Activated effector memory CD4-positive, alpha-beta T cell treated with Interleukin-2 at 50 U/mL for 16 hours (primary cell): ENCODE results near the gene MEGF6.
A peak's percentile ranks its signal among the peaks of the same experiment; 100 is the strongest.
"Not testable (repeated sequence)": the region's sequence is repeated elsewhere in the genome, so short reads cannot be mapped to it uniquely, and the experiment has no call there.

Experiments
- DNase-seq: peaks from one replicate; pipeline ENCODE4 v3.0.0-alpha.2; 2020

Gene MEGF6

DNA sequence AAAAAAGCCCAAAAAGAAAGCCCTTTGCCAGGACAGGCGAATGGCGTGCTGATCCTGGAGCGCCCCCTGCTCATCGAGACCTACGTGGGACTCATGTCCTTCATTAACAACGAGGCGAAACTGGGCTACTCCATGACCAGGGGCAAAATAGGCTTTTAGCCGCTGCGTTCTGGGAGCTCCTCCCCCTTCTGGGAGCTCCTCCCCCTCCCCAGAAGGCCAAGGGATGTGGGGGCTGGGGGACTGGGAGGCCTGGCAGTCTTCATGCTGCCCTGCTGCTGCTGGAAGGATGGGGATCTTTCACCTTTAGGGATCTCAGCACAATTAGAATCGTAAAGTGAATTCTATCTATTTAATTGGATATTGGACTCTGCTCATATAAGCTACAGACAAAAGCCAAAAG is 17.1 kb upstream of the MEGF6 start:
- DNase-seq = no peak

DNA sequence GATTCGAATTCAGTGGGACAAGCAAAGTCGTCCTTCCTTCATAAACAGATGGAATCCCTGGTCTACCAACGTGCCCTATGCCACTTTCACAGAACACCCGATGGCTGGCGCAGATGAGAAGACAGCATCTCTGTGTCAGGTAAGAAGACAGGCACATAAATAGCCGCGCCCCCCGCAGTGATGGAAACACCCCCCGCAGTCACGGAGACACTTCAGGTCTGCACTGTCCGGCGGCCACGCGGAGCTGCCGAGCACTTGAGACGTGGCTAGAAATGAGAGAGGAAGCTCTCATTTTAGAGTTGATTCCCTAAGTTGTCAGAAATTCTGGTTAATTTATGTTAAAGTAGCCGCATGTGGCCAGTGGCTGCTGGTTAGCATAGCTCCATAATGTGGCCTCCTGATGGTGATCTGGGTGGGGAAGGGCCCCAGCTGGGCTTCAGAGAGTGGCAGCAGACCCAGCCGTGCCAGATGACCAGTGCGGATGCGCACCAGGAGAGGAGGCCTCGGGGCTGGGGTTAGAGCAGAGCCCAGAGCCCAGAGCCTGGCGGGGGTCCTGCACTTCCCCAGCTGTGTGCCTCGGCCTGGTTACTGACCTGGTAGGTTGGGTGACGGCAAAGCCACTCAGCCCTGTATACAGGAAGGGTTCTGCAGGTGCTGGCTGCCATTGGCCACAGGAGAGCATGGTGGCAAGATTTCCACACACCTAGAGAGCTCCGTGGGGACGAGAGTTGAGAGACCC is 16.4 kb upstream of the MEGF6 start:
- no peak for DNase-seq

DNA sequence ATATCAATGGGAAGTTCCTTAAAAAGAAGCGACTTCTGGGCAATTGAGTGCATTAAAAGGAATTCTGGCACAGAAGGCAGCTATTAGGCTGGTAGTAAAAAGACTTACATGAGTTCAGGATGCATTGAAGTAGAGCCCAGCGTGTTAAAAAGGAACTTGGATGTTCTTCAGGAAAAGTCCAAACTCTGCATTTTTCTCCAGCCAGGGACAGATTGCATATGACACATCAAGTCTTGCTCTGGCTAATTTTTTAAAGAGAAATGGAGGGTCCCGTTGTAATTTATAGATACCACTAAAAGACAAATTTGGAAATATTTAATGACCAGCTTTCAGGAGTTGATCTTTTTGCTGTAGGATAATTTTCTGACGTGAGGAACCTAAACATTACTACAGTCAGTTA is 14.7 kb upstream of the MEGF6 start:
- DNase-seq = no peak

DNA sequence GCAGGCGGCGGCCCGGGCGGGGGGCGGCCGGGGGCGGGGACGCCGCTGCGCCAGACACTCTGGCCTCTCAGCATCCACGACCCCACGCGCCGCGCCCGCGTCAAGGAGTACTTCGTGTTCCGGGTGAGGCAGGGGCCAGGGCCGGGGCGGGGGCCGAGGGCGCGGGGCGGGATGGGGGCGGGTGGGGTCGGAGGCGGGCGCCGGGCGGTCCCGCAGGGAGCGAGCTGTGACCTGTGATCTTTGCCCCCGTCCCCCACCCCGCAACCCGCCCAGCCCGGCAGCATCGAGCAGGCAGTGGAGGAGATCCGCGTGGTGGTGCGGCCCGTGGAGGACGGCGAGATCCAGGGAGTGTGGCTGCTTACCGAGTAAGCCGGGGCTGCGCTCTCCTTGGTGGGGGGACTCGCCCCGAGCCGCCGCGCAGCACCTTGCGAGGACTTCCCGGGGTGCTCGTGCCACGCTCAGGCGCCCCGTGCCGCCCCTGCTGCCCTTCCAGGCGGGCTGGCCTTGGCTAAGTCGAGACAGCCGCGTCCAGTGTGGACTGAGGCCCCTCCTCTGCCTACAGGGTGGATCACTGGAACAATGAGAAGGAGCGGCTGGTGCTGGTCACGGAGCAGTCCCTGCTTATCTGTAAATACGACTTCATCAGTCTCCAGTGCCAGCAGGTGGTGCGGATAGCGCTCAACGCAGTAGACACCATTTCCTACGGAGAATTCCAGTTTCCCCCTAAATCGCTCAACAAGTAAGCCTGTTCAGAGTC is 14.0 kb upstream of the MEGF6 start:
- DNase-seq = no peak

DNA sequence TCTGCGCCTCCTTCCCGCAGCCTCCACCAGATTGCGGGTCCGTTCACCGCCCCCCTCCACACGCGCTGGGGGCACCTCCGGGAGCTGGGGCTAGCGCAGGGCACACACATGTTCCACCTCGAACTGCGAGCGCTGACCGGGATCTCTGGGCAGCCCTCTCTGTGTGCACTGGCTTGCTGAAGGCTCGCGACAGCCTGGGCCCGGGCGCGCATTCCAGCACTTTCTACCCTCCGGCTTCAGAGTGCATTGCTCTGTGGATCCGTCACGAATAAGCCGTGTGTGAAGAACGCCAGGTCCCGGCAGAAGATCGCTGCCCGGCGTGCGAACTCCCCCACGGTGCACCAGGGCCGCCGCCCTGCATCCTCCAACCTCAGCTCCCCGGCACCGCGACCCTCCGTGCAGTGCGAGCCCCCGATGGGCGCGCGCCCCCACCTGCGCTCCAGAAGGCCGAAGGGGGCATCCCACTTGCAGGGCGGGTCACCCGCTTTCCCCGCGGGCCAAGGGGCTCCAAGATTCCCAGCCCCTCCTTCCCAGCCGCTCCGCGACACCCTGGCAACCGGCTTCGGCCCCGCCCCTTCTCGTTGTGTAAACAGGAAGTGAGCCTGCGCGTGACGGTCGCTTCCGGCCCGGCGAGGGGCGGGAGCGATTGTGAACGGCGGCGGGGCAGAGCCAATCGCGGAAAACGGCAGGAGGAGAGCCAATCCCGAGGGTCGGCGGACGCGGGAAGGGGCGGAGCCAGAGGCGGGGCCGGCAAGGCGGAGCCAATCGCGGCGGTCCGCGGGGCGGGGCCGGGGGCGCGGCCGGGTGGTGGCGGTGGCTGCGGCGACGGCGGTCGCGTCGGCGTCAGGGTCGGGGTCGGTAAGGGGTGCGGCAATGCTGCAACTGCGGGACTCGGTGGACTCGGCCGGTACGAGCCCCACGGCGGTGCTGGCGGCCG is 13.2 kb upstream of the MEGF6 start, which contains the start of gene TPRG1L:
Gene TPRG1L (plus strand): TSS at position 816 of the 937 bp plus-strand sequence. CDS start 58 bp downstream, at position 874.
- peak; percentile 98 for DNase-seq

DNA sequence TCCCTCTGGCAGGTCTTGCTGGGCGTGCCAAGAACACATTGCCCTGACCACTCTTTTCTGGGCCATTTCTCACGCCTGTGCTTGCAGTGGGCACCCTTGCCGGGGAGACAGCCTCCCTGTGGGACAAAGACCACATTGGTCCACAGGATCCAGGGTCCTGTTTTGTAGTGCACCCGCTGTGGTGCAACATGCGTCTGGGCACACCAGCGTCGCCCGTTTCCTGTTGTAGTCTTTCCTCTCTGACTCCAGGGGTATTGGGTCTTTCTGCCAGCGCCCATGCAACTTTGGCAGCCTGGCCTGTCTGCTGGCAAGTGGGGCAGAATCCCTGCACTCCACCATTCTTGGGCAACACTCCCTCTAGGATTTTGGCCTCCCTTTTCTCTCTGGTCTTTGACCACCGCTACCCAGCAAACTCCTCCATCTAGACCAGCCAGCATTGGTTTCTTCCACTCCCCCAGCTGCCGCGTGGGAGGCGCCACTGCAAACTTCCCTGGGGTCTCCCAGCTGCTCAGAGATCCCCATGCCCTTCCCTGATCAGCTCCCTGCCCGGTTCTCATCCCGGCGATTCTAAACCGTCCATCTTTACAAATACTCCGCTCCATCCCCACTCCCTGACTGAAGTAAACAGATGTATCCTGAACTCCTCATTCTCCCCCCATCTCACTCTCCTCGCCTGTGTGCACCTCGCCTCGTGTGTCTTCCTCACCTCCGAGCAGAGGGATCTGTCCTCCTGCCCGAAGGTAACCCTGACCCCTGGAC is 12.3 kb upstream of the MEGF6 start:
- DNase-seq = no peak

DNA sequence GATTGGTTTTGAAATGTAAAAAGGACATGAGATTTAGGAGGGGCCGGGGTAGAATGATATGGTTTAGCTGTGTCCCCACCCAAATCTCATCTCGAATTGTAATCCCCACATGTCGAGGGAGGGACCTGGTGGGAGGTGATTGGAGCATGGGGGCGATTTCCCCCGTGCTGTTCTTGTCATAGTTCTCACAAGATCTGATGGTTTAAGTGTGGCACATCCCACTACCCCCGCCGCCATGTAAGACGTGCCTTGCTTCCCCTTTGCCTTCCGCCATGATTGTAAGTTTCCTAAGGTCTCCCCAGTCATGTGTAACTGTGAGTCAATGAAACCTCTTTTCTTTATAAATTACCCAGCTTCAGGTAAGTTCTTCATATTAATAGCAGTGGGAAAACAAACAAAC is 10.8 kb upstream of the MEGF6 start:
- DNase-seq = not testable (repeated sequence)

DNA sequence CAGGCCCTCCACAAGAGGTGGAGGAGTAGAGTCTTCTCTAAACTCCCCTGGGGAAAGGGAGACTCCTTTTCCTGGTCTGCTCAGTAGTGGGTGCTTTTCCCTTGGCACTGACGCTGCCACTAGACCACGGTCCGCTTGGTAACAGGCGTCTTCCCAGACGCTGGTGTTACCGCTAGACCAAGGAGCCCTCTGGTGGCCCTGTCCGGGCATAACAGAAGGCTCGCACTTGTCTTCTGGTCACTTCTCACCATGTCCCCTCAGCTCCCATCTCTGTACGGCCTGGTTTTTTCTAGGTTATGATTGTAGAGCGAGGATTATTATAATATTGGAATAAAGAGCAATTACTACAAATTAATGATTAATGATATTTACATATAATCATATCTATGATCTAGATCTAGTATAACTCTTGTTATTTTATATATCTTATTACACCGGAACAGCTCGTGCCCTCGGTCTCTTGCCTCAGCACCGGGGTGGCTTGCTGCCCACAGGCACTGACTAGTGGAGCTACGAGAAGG is 9.9 kb upstream of the MEGF6 start:
- not testable (repeated sequence) for DNase-seq

DNA sequence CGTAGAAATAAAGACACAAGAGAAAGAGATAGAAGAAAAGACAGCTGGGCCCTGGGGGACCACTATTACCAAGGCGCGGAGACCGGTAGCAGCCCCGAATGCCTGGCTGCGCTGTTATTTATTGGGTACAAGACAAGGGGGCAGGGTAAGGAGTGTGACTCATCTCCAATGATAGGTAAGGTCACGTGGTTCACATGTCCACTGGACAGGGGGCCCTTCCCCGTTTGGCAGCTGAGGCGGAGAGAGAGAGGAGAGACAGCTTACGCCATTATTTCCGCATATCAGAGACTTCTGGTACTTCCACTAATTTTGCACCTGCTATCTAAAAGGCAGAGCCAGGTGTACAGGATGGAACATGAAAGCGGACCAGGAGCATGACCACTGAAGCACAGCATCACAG is 9.4 kb upstream of the MEGF6 start:
- no peak for DNase-seq

DNA sequence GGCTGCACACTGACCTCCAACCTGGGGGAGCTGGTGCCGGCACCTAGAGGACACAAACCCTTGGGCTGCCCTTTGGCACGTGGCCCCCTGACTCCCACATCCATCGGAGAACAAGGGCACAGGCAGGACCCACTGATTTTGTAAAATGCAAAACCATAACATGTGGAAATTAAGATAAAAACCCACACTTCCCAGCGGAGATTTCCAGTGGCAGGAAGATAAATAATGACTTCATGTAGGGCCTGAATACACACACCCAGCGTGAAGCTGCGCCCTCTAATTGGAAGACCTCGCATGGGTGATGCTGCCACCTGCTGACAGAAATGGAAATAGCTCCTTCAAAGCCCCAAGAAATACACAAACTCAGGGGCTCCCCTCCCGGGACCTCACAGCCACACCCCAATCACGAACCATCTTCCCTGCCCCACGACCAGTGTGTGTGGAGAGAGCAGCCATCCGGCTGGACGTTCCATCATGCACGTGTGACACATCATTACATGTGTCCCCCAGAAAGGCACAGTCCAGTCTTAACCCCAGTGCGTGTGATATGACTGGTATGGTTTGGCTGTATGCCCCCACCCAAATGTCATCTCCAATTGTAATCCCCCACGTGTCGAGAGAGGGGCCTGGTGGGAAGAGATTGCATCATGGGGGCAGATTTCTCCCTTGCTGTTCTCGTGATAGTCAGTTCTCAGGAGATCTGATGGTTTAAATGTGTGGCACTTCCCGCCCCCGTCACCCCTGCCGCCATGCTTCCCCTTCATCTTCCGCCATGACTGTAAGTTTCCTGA is 7.8 kb upstream of the MEGF6 start:
- DNase-seq = peak; percentile 58

DNA sequence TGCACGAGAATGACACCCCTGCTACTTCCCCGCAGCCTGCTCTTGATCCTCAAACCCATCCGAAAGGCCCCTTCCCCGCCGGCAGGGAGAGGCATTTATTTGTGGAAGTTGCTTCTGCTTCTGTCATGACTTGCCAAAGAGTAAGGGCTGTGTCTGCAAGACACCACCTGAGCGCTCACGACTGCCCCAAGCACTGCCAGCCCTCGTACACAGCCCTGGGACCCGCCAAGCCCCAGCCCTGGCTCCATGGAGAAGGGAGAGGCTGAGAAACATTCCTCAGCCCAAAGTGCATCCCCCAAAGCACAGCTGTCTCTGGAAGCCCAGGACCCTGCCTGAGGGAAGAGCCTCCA is 7.2 kb upstream of the MEGF6 start:
- DNase-seq = no peak

DNA sequence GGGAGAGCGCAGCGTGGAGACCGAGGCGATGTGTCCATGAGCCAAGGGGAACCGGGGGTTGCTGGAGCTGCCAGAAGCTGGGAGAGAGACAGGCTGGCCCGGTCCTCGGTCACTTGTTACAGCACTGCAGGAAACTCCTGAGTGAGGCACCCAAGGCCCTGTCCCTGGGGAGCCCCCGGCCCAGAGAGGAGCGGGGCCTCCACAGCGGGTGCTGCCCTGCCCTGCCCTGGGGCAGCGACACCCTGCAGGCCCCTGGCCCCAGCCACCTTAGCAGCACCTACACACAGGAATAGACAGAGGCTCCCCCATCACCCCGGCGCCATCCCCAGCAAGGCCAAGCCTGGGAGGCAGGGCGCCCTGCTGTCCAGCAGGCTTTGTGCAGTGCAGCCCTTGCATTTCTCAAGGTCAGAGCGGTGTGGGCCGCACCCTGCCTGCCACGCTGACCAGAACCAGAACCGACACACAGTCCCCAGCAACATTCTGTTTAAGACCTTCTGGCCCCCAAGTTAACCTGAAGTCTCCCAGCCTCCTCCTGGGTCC is 6.6 kb upstream of the MEGF6 start:
- no peak for DNase-seq

DNA sequence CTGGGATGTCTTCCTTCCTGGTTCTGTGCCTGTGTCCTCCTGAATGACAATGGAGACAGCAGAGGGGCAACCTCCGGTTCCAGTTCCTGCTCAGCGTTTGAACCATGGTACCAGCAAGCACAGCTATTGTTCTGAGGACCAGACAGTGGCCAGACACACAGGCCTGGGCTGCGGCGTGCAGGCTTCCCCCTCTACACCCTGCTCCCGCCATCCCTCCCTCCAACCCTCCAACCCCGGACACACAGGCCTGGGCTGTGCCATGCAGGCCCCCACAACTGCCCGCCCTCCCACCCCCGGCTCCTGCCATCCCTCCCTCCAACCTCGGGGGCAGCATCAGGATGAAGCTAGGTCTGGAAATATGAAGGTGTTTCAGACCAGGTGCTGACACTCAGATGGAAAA is 5.6 kb upstream of the MEGF6 start:
- no peak for DNase-seq

DNA sequence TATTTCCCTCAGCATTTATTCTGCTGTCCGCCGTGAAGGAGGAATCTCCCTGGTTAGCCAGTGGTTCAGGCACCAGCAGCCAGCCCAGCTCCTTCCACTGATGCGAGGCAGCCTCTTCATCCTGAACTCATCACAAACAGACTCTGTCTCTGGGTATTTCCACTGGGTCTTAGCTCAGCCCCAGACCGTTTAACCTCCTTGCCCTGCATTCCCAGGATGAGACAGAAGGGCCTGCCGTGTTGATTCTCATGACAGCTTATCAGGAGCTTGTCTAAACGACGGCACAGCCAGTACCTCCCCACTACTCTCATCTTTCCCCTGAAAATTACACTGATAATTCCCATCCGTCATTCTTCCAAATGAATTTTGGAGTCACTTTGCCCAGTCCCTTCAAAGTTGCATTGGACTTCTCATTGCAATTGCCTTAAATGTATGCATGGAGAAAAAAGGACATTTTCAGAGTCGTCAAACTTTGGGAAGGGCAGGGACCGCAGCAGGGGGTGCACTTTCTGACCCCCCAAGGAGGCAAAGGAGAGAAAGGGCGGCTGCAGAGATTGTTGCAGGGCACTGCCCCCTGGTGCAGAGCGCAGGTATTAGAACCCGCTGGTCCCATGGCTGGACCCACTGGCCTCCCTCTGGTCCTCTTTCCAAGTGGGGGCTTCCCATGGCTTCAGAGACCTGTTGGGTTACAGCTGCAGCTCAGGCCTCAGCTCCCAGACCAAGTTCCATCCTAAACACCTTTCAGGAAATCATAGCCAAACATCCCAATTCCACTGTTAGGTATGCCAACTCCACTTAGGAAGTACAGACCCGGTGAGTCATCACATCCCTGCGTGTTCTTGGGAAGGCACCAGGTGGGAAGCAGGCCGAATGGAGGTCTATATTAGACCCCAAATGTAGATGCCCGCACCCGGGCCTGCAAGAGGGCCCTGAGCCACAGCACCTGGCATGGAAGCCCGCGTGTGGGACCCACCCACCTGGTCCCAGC is 3.7 kb upstream of the MEGF6 start:
- DNase-seq = no peak

DNA sequence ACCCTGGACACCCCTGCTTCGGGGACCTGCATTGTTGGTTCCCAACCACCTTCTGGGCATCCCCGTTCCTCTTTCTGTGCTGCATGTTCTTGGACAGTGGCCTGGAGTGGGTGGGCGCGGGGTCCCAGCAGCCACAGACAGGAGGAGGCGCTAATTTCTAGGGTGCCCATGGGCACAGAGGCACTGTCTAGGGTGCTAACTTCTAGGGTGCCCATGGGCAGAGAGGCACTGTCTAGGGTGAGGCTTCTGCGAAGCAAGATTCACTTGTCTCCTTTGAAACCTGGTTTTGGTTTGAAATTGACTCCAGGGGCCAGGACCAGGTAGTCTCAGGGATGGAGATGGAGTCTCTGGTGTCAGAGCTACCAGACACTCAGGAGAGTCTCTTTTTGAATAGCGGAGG is 815 bp upstream of the MEGF6 start:
- no peak for DNase-seq

DNA sequence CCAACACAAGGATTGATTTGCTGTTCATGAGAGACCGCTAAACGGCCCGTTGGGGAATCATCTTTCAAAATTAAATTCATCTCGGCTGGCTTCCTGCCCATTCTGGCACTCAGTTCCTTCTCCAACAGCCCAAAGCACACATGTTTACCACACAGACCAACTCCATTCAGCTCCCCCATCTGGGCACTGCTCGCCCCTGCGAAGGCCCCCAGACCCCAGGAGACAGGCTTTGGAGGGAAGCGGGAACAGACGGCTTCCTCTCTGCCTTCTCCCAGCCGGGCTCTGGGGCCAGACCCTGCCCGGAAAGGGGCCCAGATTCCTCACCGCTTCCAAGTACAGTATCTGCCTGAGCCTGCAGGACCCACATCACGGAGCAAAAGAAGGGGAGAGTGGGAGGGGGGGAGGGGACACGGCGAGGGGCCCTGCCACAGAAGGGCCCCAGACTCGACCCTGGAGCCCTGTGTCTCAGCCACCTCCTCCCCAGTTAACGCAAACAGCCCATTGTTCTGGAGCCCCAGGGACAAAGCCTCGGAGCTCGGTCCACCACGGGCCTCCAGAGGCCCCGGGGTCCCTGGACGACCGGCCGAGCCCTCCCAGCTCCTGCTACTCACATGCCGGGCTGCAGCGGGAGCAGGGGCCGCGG is 660 bp downstream of the MEGF6 start:
- DNase-seq = no peak

DNA sequence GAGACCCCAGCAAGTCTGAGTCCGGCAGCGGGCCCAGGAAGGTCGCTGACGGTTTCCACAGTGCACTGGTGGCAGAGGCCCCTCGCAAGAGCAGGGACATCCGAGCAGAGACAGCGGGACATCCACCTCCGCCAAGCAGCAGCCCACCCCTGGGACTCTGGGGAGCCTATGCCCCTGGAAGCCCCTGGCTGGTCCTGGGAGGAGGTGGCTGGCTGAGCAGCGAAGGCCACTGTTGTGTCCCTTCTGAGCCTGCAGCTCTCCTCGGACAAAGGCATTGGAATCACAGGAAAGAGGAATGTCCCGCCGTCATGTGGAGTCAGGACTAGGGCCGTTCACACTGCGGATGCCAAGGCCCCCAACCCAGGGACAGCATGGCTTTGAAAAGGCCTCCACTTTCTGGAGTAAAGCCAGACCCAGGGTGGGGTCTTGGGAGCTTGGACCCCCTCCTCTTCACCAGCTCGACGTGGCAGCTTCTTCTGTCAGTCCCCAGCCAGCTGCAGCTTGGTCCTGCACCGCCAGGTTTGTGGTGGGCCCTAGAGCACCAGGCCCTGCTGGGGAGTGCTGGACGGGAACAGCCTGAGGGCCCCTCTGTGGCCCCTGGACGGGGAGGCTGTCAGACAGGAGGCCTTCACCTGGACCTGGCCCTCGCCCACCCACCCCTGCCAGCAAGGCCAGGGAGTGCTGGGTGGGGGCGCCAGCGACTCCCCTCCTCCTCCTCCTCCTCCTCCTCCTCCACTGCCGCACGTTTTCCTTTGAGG is 1.4 kb downstream of the MEGF6 start:
- DNase-seq = no peak

DNA sequence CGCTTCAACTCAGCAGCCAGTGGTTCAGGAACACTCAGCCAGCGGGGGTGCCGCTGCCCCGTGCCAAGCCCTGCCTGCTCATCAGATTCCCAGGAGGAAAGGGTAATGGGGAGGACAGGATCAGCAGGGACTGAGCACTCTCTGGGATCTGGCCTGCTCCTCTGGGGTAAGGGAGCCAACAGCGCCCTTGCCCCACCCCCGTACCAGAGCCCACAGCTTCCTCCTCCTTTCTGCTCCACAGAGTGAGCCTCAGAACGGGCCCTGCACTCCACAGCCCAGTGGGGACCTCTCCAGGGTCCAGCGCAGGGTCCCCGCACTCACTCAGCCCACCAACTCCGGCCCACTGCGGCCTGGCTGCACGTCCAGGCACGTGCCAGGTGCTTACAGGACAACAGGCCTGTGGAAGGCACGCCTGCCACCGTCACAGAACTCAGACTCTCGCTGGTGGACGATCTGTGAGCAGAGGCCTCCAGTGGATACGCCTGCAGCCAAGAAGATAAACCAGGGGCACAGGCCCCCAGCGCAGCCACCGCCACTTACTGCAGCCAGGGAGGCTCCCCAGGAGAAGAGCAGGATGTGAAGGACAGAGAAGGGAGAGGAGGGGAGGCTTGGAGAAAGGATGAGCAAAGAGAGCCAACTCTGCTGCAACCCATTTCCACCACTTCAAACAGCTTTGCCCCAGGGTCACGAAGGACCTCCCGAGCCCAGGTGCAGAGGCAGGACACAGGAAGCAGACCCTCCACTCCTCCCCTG is 2.1 kb downstream of the MEGF6 start:
- DNase-seq = no peak
